Thyroid gland (tissue), 4 donors: ENCODE data around the gene FOXN3.

Experiments
- CTCF ChIP-seq, 6 experiments: fragments of 200-600 bp in 3 of 6; fragments of 450-650 bp in 3 of 6; sonication (generic) in 3 of 6; IDR thresholded peaks; one replicate each; pipeline ENCODE4 v1.5.1; 2016 to 2019; ENCODE audit warnings: antibody characterized with exemption in 6 of 6, mild to moderate bottlenecking in 2 of 6, inconsistent platforms in 1 of 6, moderate library complexity in 1 of 6
- POLR2A ChIP-seq, 2 donors: fragments of 450-650 bp; IDR thresholded peaks; one replicate each; pipeline ENCODE4 v1.6.1; 2017; ENCODE audit warnings: antibody characterized with exemption in 2 of 2, mild to moderate bottlenecking in 2 of 2, moderate library complexity in 1 of 2

- TF ChIP-seq POLR2A (IDR thresholded peaks at IDR 0.05) (no peak), CTCF (IDR thresholded peaks at IDR 0.05) (no peak)
Observed at GRCh38 chr14:89128311-89129026, 288.6 kb downstream of the FOXN3 start.
